GM12891 (cell line): ENCODE measurements around the gene JPH2.

ENCODE experiments used
- DNase-seq: peaks from one replicate; pipeline ENCODE4 v3.0.0; 2011; ENCODE audit warnings: low spot score; ENCODE audit not compliant: insufficient read length
- FAIRE-seq: peaks from 2 replicates; lab custom pipeline; 2011; peaks lifted over from hg19 to GRCh38; lab: Jason Lieb, UNC
- PAX5 ChIP-seq: IDR thresholded peaks from 2 replicates; pipeline ENCODE4 v1.6.1; 2011; ENCODE audit warnings: low read length, moderate library complexity, mild to moderate bottlenecking; ENCODE audit not compliant: insufficient read depth, severe bottlenecking
- POLR2A ChIP-seq: IDR thresholded peaks from 2 replicates; pipeline ENCODE4 v1.6.1; 2011; ENCODE audit warnings: low read depth, low read length, control low read depth
- POLR2AphosphoS5 ChIP-seq: IDR thresholded peaks from 2 replicates; pipeline ENCODE4 v1.6.1; 2011; ENCODE audit warnings: low read depth, low read length, control low read depth
- POU2F2 ChIP-seq: IDR thresholded peaks from 2 replicates; pipeline ENCODE4 v1.6.1; 2011; ENCODE audit warnings: low read depth, mild to moderate bottlenecking, control low read depth, low read length, moderate library complexity
- SPI1 ChIP-seq: IDR thresholded peaks from 2 replicates; pipeline ENCODE4 v1.6.1; 2011; ENCODE audit warnings: low read depth, low read length, control low read depth
- TAF1 ChIP-seq: IDR thresholded peaks from 2 replicates; pipeline ENCODE4 v1.6.1; 2011; ENCODE audit warnings: low read depth, low read length, control low read depth

JPH2 gene

GRCh38 chr20:44187772-44188709, 1.1 kb upstream of the JPH2 start:
- TF ChIP-seq POLR2A (no peak), SPI1 (no peak), TAF1 (no peak), POU2F2 (no peak)
- no peak for FAIRE-seq
- no peak for DNase-seq

- FAIRE-seq (no peak), DNase-seq (no peak)
- no peak for TF ChIP-seq POU2F2
These were observed 324 bp downstream of the JPH2 start for GRCh38 chr20:44186674-44187053.

GRCh38 chr20:44186201-44186600, 787 bp downstream of the JPH2 start:
- FAIRE-seq (no peak), DNase-seq (no peak)

GRCh38 chr20:44185574-44185973, 1.4 kb downstream of the JPH2 start:
- no peak for TF ChIP-seq POLR2A
- no peak for TF ChIP-seq POU2F2
- TF ChIP-seq POLR2AphosphoS5: no peak
- no peak for TF ChIP-seq SPI1
- no peak for TF ChIP-seq TAF1
- TF ChIP-seq PAX5: no peak
- DNase-seq (no peak), FAIRE-seq (no peak)

More at GRCh38 chr20:44186201-44186600, 787 bp downstream of the JPH2 start:
- no peak for TF ChIP-seq SPI1
- TF ChIP-seq PAX5: no peak
- TF ChIP-seq POLR2AphosphoS5: no peak
- TF ChIP-seq TAF1: no peak
- TF ChIP-seq POLR2A: no peak
- TF ChIP-seq POU2F2: no peak

- FAIRE-seq: no peak
- no peak for DNase-seq
- no peak for TF ChIP-seq POU2F2
- no peak for TF ChIP-seq SPI1
- no peak for TF ChIP-seq POLR2AphosphoS5
These were observed 3.7 kb downstream of the JPH2 start for GRCh38 chr20:44183282-44183681.

- no peak for DNase-seq
- no peak for FAIRE-seq
- no peak for TF ChIP-seq POLR2AphosphoS5
- no peak for TF ChIP-seq POLR2A
- TF ChIP-seq TAF1: no peak
- TF ChIP-seq POU2F2: no peak
- TF ChIP-seq PAX5: no peak
- TF ChIP-seq SPI1: no peak
These were observed 4.1 kb downstream of the JPH2 start for GRCh38 chr20:44182863-44183262.

- TF ChIP-seq POLR2AphosphoS5 (no peak), POLR2A (no peak), TAF1 (no peak), PAX5 (no peak), SPI1 (no peak), POU2F2 (no peak)
- FAIRE-seq: no peak
These were observed 4.7 kb downstream of the JPH2 start for GRCh38 chr20:44182135-44182765.

GRCh38 chr20:44181611-44182010, 5.4 kb downstream of the JPH2 start:
- FAIRE-seq (no peak), DNase-seq (no peak)
- no peak for TF ChIP-seq TAF1
- no peak for TF ChIP-seq POU2F2
- TF ChIP-seq POLR2AphosphoS5: no peak
- TF ChIP-seq POLR2A: no peak
- TF ChIP-seq PAX5: no peak

More at GRCh38 chr20:44182135-44182765, 4.7 kb downstream of the JPH2 start:
- DNase-seq: no peak

GRCh38 chr20:44180814-44181213, 6.2 kb downstream of the JPH2 start:
- FAIRE-seq: no peak
- DNase-seq: no peak
- TF ChIP-seq PAX5 (no peak), POU2F2 (no peak), TAF1 (no peak)

GRCh38 chr20:44176833-44177534, 10.0 kb downstream of the JPH2 start:
- TF ChIP-seq PAX5 (no peak), SPI1 (no peak), POLR2AphosphoS5 (no peak), TAF1 (no peak), POU2F2 (no peak), POLR2A (no peak)
- FAIRE-seq: no peak
- DNase-seq: no peak
